Non-pigmented ciliary epithelial cell (primary cell): ENCODE measurements around the gene DDC.
"Not testable (repeated sequence)": the region's sequence is repeated elsewhere in the genome, so short reads cannot be mapped to it uniquely, and the experiment has no call there.

Experiments used
- DNase-seq: peaks from one replicate; pipeline ENCODE4 v3.0.0-alpha.2; 2010; ENCODE audit warnings: low read depth

DDC gene

DNA sequence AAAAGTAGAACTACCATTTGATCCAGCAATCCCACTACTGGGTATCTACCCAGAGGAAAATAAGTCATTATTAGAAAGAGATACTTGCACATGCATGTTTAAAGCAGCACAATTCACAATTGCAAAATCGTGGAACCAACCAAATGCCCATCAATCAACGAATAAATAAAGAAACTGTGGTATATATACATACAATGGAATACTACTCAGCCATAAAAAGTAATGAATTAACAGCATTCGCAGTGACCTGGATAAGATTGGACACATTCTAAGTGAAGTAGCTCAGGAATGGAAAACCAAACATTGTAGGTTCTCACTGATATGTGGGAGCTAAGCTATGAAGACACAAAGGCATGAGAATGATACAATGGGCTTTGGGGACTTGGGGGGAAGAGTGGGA, 45.9 kb downstream of the DDC start:
- not testable (repeated sequence) for DNase-seq

DNA sequence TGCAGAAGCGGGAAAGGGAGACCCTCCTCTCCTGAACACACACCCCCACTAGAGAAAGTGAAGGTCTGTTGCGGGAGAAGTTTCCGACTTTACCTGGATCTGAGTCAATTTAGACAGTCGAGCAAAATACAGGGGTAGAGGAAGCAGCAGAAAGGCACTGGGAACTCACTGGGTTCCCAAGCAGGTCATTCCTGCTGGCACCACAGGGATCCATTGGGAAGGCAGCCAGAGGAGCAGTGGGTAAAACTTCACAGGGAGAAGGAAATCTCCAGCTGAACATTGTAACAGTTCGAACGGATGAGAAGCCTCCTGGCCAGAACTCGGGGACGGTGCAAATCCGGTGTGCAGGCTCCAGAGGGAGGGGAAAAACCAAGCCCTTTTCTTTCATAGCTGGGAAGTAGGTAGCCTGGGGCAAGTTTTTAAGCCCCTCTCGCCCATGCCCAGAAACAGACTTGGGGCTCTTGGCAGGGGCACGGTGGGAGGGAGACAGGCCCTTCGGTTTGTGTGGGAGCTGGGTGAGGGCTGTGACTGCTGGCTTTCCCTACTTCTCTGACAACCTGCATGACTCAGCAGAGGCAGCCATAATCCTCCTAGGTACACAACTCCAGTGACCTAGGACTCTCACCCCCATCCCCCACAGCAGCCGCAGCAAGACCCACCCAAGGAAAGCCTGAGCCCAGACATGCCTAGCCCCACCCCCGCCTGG, 51.9 kb downstream of the DDC start:
- DNase-seq, result no peak

DNA sequence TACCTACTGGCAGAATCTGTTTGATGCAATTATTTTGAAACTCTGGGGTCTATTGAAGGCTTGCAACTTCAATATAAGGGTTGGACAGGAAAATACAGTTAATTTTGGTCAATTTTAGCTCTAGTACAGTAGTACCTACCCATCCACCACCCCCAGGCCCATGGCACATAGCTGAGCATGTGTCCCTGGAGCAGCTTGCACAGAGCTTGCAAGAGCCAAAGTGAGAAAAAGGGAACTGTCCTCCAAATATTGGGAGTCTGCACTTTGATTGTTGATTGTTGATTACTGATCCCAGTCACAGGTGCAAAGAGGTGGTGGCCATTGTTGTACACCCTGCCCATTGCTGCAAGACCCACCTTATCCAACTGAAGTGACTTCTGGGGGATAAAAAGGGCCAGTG, 52.8 kb downstream of the DDC start:
- DNase-seq, result no peak

DNA sequence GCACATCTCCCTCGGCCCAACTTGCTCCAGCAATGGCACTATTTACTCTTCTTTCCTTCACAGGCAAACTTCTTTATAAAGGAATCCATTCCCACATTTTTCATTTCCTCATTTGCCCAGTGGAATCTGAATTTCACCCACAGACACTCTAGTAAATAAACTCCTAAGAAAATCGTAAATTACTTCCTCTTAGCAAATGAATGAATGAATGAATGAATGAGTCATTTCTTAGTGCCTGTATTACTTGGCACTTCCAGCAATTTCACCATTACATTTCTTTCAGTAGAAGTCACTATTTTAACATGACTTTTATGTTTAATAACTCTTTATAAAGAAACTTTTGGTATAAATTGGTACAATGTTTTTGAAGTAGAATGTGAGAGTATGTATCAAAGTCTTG, 55.7 kb downstream of the DDC start:
- DNase-seq, result no peak

DNA sequence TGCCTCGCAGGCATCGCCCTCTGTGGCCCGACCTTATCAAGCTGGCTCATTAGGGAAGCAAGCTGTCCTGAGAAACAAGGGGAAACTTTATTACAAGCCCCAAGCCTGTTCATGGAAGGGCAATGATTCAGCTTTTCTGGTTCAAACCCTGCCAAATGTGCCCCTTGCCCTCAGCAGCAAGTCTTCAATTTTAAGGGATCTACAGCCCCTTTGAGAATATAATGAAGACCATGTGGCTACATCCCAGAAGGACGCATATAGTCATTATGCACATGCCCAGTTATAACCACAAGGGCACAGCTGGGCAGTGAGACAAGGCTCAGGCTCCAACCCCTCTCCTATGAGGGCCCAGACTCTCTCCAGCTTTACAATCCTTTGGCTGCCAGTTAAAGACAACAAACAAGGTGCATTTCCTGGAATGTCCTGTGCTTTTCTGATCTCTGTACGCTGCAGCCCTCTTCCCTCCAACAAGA, 56.7 kb downstream of the DDC start:
- no peak for DNase-seq

DNA sequence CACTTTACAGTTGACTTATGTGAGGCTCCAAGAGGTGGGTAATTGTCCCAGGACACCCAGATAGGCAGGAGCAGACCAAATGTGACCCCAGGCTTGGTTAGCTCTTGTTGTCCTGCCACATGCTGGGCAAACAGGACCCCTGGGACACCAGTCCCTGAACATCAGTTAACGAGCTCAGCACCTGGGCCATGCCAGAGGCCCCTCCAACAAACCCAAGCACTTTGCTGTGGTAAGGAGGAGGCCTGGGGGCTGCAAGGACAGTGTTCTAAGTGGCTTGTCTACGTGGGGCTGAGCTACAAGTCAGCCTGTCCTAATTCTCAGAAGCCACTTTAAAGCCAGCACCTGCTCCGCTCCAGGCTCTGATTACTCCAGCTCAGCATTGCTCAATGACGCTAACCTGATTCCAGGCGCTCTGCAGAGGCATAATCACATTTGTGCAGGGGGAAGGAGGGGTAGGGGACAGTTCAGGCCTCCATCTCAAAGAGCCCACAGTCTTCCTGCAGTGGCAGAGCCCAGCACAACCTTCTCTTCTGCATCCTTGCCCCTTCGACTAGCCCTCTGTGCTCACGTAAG, 57.2 kb downstream of the DDC start:
- DNase-seq, result no peak

DNA sequence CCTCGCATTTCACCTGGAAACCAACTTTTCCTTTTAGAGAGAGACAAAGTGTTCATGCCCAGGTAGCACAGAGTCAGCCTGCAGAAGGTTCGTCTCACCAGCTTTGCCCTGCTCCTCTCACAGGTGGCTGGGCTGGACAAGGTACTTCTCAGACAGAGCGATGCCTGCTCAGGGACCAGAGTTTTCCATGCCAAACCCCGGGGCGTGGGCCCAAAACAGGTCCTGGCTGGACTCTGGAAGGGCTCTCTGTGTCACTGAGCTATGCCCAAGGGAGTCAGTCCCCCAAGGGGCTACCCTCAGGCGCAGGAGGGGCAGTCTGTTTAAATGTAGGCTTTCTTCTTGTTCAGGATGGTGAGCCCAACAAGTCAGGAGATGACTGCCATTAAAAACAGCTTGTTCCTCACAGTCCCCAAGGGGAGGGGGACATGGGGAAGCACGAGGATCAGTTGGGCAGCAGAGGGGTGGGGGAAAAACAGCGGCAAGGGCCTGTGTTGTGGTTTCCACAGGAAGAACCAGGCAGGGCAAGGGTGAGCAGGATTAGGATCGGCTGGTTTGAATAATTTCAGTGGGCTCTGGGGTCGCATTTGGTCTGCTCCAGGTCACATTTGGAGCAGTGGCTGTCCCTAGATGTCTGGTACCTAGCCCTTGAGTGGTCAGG, 59.5 kb downstream of the DDC start:
- no peak for DNase-seq

DNA sequence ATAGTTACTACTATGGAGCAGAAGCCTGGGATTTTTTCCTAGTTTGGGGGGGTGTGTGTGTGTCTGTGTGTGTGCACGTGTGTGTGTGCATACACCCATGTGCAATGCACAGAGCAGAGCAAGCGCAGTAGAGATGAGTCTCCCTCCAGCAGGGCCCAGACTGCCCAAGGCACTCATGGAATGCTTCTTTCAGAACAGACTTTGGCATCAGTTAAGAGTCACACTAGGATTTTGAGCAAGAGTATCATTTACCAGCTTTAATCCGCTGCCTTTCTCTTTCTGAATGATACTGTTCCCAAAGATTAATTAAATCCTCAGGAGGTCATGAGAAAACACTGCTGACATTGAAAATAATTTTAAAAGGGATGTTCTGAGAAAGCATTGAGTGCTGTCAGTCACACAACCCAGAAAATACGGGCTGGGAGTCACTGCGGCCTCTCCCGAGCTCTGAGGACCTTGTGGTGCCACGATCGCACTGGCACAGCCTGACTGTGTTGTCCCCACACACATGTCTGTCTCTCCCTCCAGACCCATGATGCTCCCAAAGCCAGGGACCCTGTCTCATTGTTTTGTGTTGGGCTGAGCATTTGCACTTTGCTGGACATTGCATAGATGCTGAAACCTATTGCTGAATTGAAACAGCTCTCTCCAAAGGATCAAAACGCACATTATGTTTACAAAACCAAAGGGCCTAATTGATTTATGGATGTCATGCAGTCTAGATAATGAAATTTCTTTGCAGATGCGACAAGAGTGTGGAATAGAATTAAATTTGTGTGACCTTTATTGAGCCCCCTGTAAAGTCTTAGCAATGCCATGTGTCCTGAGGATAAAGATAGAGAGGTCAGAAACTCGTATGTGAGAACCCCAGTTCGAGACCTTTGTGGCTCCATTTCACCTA, 60.3 kb downstream of the DDC start:
- no peak for DNase-seq

DNA sequence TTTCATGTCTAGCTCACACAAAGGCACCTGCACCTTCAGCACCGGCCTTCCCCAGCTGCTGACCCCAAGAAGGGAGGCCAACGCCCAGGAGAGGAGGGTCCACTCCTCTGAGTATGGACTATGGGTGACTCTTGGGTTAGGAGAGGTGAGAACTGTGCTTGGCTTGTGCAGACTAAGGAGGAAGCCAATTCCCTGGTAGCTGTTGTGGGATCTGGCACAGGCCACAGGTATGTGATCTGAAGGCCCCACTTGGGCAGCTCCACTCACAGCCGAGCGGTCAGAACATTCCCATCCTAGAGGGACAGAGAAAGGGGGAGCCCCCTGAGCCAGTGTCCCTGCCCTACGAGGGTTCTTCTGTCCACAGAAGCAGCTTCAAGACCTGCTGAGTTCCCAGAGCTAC, 62.3 kb downstream of the DDC start:
- DNase-seq, result no peak

DNA sequence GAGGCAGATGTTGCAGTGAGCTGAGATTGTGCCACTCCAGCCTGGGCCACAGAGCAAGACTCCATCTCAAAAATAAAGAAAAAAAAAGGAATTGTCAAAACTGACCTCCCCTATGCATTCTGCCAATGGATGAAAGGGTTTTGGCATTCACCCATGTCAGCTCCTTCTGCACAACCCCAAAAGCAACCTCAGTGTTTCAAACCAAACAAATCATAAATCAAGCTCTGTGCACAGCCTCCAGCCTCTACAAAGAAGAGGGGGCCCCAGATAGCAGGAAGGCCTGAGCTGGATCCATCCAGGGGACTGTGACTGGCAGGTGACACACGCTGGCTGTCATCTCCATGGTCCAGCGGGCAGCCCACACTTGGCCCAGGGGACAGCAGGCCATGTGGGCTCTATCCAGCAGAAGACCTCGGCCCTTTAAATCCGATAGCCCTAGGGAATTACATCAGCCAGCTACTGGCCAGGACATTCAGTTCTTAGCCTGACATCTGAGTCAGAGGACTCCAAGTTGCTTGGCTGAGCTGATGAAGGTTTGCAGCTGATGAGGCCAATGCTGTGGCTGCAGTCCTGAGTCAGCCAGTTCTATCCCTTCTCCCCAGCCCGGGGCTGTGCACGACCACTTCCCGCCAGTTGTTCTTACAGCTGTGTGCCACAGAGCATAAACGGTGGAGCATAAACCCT, 63.1 kb downstream of the DDC start:
- peak; percentile 92 for DNase-seq

DNA sequence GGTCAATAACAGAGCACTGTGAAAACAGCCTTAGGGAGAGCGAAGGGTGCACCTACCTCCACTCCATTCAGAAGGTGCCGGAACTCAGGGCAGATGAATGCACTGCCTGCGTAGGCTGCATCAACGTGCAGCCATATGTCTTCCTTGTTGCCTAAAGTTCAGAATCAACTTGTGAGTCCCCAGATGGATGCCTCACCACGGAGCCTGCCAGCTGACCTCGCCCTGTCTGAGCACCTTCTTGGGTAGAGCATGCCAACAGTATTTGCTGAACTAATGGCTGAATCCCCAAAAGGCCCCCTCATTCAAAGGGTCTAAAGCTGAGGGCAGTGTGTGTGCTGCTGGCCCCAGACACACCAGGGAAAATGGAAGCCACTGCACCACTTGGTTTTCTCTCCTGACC, 66.1 kb downstream of the DDC start:
- no peak for DNase-seq

DNA sequence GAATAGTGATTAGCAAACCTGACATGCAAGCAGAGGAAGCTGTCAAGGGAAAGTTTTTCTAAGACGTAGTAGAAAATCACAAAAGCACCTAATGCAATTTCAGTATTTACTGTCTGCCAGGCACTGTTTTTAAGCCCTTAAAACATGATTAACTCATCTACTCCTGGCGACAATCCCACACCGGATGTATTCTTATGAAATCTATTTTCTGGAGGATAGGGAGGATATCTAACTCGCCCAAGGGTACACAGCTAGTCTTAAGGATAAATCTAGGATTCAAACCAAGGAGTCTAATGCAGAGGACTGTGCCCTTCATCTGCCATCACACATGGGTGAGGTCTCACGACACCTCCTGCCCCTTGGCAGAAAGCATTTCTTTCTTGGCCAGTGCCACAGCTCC, 67.2 kb downstream of the DDC start:
- no peak for DNase-seq

DNA sequence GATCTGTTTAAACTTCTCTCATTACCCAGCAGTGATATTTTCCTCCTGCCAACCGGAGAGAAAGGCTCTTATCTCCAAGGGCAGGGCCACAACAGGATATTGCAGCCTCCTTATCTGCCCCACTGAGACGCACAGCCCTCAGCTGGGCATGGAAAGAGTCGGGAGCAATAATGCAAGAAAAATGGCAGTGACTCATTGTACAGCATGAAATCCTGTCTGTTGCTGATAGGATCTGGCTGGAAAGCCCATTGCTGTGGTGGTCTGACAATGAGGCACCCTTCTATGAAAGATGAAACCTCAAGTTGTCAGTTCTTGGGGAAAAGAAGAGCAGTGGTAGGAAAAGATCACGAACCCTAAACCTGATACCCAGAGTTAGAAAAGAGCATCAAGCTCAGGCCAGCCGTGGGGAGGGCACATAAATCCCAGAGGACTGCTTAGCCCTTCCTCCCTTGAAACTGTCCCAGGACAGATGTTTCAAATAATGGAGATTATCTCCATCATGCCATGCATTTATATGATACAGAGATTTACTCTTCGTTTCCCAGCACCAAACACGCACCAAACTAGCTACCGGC, 68.0 kb downstream of the DDC start:
- DNase-seq, result peak; percentile 48

DNA sequence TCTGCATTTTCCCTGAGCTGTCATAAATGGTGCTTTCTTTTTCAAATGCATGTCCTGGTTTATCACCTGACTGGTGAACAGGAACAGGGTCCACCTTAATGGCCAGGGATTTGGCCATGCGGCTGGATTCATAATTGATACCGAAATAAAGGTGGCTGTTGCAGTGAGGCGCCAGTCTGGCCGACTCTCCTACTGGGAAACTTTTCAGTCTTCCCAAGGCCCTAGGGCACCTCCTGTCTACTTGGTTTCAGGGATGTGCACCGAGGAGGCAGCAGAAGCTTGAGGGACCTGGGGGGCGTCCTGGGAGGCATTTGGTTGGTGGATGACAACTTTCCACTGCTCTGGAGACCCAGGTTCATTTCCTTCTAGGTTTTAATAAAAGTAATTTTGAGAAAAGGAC, 68.6 kb downstream of the DDC start:
- DNase-seq, result no peak

DNA sequence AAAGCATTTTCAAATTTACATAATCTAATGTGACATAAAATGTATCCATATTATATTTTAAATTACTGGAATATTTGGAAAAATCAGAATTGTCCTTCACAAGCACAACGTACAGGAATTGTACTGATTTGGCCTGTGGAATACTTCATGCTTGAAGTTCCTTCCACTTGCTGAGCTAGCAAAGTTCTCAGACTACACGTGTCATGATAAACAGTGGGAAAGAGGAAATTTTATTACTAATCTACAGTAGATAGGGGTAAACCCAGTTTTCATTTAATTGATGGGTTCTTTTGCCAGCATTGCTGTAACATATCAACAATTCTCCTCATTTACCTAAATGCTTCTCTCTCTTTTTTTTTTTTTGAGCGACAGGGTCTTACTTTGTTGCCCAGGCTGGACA, 69.5 kb downstream of the DDC start:
- DNase-seq, result no peak

DNA sequence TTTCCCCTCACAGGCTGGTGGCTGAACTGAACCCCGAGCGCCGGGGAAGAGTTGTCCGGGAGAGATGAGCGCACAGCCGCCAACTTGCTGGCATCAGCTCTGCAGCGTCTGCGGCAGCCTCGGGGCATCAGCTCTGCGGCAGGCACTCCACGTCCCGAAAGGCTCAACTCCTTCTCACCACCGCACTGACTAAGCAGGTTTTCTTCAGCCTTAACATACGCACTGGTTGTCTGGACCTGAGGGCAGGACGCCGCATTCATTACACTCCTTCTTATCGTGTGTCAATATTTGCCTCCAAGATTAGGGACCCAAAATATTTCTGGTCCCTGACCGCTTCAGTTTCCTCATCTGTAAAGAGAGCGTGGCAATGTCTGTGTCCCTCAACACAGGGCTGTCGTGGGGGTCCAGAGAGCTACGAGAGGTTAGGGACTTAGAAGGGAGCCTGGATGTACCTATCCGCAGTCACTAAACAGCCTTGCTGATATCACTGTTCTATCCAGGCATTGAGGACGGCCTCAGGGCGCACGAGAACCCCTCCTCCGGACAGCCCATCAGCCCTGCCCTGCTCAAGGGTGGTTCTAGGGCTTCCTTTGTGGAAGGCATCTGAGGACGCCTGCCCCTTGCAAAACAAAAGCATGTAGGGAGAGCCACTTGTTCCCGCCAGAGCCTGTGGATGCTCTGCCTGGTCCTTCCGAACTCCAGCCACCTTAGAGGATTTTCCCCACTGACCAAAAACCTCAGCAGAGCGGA, 72.3 kb downstream of the DDC start:
- DNase-seq, result no peak

DNA sequence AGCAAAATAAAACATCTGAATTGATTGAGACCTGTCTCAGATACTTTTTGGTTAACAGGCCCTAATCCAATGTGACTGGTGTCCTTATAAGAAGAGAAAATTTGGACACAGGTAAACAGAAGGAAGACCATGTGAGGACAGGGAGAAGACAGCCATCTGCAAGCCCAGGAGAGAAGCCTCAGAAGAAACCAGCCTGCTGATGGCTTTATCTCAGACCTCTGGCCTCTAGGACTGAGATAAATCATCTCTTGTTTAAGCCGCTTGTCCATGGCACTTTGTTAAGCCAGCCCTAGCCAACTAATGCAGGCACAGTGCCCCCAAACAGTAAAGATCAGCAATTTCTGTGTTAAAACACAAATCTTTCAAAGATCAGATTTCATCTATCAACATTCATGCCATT, 73.3 kb downstream of the DDC start:
- no peak for DNase-seq

DNA sequence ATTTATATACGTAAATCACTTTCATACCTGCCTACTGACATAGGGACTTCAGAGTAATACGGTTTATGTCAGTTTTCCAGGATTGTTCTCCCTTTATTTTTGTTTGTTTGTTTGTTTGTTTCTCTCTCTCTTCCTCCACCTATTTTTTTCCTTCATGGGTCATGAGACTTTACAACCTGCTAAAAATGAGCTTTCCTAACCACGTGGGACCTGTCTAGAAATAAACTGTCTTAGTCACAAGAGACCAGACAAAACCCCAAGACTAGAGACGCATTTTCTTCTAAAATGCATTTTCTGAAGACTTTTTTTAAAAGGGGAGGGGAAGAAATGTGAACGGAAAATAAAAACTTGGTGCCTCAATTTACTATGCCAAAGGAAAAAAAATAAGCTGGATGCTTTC, 74.0 kb downstream of the DDC start:
- no peak for DNase-seq

DNA sequence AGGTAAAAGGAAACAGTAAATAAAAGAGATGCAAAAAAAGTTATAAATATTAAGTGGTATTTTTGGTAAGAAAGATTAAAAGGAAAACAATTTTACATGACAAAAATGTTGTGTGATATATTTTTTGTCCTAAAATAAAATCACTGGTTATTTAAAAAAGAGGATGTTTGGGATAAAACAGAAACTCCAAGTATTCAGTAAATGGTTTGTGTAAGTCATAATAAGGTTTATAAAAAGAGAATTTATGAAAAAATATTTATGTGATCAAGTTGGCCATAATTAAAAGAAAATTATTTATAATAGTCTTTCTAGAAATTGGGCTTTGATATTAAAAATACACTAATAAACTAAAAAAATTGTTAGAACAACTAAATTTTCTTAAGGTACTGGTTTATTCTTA, 76.8 kb downstream of the DDC start:
- no peak for DNase-seq

DNA sequence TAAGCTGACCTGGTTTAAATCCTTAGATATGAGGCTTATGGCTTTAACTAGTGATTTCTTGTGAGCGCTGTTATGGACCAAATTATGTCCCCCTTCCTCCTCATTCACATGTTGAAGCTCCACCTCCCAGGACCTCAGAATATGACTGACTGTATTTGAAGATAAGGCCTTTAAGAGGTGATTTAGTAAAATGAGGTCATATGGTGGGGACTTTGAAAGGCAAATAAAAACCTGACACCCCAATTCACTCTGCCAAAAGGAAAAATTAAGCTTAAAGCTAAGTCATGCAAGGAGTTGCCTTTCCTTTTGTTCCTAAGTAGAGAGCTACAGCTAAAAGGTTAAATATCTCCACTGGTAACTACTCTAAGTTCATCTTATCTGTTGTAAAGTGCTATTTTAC, 78.7 kb downstream of the DDC start:
- DNase-seq, result no peak

DNA sequence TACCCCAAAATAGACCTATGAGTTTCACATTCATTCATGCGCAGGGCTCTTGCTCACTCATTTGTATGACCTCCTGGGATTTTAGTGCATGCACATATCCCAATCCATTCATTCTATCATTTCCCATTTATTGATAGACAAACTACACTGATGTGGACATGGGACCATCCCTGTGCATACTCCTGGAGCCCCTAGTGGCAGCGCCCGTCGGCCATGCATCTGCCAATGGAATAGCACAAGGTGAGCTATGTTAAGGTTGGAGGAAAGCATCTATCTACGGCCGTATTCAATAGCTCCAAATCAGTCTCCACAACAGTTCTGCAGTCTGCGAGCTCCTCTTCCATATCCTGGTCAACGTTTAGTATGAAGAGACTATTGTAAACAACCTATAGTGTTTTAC, 83.3 kb downstream of the DDC start:
- no peak for DNase-seq
